Esophagus muscularis mucosa (tissue), 4 donors: Measurements from ENCODE around the gene TRPC4AP.
"Not testable (repeated sequence)": the region's sequence is repeated elsewhere in the genome, so short reads cannot be mapped to it uniquely, and the experiment has no call there.

Experiments used
- EP300 ChIP-seq: sonication (generic); formaldehyde crosslinking; IDR thresholded peaks from one replicate; pipeline ENCODE4 v1.6.1; 2017; ENCODE audit warnings: antibody characterized with exemption
- POLR2A ChIP-seq: fragments of 450-650 bp; IDR thresholded peaks from one replicate; pipeline ENCODE4 v1.6.1; 2017; ENCODE audit warnings: antibody characterized with exemption, moderate library complexity, mild to moderate bottlenecking, low read depth
- TF ChIP-seq, protein P1 (sequence below), 3 experiments: fragments of 200-600 bp in 2 of 3; fragments of 450-650 bp in 1 of 3; sonication (generic) in 2 of 3; IDR thresholded peaks; one replicate each; pipeline ENCODE4 v1.5.1; 2017 to 2019; ENCODE audit warnings: antibody characterized with exemption in 3 of 3, mild to moderate bottlenecking in 2 of 3, moderate library complexity in 1 of 3

DNA sequence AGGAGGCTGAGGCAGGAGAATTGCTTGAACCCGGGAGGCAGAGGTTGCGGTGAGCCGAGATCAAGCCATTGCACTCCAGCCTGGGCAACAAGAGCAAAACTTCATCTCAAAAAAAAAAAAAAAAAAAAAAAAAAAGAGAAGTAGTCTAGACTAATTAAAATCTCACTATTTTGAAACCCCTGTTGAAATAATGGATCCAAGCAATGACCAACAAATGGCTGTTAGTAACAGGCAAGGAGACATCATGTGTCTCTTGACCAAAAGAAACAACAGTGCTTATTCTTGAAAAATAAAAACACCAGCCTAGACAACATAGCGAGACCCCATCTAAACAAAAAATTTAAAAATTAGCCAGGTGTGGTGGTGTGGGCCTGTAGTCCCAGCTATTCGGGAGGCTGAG, 19.7 kb upstream of the TRPC4AP start:
- TF ChIP-seq, protein P1, sequence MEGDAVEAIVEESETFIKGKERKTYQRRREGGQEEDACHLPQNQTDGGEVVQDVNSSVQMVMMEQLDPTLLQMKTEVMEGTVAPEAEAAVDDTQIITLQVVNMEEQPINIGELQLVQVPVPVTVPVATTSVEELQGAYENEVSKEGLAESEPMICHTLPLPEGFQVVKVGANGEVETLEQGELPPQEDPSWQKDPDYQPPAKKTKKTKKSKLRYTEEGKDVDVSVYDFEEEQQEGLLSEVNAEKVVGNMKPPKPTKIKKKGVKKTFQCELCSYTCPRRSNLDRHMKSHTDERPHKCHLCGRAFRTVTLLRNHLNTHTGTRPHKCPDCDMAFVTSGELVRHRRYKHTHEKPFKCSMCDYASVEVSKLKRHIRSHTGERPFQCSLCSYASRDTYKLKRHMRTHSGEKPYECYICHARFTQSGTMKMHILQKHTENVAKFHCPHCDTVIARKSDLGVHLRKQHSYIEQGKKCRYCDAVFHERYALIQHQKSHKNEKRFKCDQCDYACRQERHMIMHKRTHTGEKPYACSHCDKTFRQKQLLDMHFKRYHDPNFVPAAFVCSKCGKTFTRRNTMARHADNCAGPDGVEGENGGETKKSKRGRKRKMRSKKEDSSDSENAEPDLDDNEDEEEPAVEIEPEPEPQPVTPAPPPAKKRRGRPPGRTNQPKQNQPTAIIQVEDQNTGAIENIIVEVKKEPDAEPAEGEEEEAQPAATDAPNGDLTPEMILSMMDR (IDR thresholded peaks at IDR 0.05): not testable (repeated sequence)
- not testable (repeated sequence) for TF ChIP-seq EP300, POLR2A
